Mammary epithelial cell (primary cell): ENCODE data around the gene MAML2.

Source experiments
- CTCF ChIP-seq, 2 donors: IDR thresholded peaks in 1 of 2; conservative IDR thresholded peaks in 1 of 2; 2 replicates each; pipeline ENCODE4 v1.5.1; 2011 to 2012; ENCODE audit warnings: inconsistent platforms in 2 of 2, low read length in 2 of 2, mild to moderate bottlenecking in 2 of 2, control low read depth in 1 of 2, low read depth in 1 of 2; ENCODE audit not compliant: insufficient read depth in 1 of 2; ENCODE audit errors: extremely low read depth in 1 of 2
- EZH2 ChIP-seq: IDR thresholded peaks from 2 replicates; pipeline ENCODE4 v1.6.1; 2012; ENCODE audit warnings: low read length, inconsistent platforms, borderline replicate concordance

- TF ChIP-seq EZH2 (no peak), CTCF (conservative IDR thresholded peaks at IDR 0.05 in 1 of 2, IDR thresholded peaks at IDR 0.05 in 1 of 2; ENCODE audit: extremely low read depth in 1 of 2, insufficient read depth in 1 of 2, low read depth in 1 of 2, low read length in 2 of 2) (no peak)
Measured at GRCh38 chr11:96256215-96257011, 86.6 kb downstream of the MAML2 start.
